Effector memory CD8-positive, alpha-beta T cell (primary cell): ENCODE measurements around the gene HPSE.
"Not testable (repeated sequence)": the region's sequence is repeated elsewhere in the genome, so short reads cannot be mapped to it uniquely, and the experiment has no call there.

Source experiments
- ATAC-seq: fragments of 150-1000 bp; cut with Tn5 transposase; replicated peaks from 2 replicates; pipeline ENCODE4 v1.10.0; 2021; ENCODE audit warnings: mild to moderate bottlenecking, moderate library complexity
- DNase-seq, 3 experiments: peaks; one replicate each; pipeline ENCODE4 v3.0.0; 2021
- H3K27ac Mint-ChIP-seq, 2 donors: one replicate each; pipeline ENCODE4 v1.8.0; 2022; ENCODE audit warnings: mild to moderate bottlenecking in 2 of 2, mixed read lengths in 2 of 2, moderate library complexity in 2 of 2
- H3K27me3 Mint-ChIP-seq, 2 donors: one replicate each; pipeline ENCODE4 v1.8.0; 2022; ENCODE audit warnings: mixed read lengths in 2 of 2
- H3K36me3 Mint-ChIP-seq: one replicate; pipeline ENCODE4 v1.8.0; 2022; ENCODE audit warnings: mild to moderate bottlenecking, moderate library complexity, mixed read lengths; ENCODE audit not compliant: insufficient read depth
- H3K4me1 Mint-ChIP-seq, 2 donors: one replicate each; pipeline ENCODE4 v1.8.0; 2022; ENCODE audit warnings: low read depth in 2 of 2, mixed read lengths in 2 of 2
- H3K4me3 Mint-ChIP-seq, 2 donors: one replicate each; pipeline ENCODE4 v1.8.0; 2022; ENCODE audit warnings: mild to moderate bottlenecking in 2 of 2, mixed read lengths in 2 of 2, moderate library complexity in 2 of 2
- H3K9me3 Mint-ChIP-seq, 2 donors: one replicate each; pipeline ENCODE4 v1.8.0; 2022; ENCODE audit warnings: mixed read lengths in 2 of 2

HPSE gene

DNA sequence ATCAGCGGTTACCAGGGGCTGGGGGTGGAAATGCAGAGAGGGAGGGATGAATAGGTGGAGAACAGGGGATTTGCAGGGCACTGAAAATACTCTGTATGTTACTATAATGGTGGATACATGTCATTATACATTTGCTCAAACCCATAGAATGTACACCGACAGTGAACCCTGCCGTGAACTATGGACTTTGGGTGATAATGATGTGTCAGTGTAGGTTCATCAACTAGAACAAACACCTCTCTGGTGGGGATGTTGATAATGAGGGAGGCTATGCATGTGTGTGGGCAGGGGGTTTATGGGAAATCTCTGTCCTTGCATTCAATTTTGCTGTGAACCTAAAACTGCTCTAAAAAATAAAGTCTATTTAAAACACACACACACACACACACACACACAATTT is 11.5 kb downstream of the HPSE start:
- no peak for ATAC-seq

DNA sequence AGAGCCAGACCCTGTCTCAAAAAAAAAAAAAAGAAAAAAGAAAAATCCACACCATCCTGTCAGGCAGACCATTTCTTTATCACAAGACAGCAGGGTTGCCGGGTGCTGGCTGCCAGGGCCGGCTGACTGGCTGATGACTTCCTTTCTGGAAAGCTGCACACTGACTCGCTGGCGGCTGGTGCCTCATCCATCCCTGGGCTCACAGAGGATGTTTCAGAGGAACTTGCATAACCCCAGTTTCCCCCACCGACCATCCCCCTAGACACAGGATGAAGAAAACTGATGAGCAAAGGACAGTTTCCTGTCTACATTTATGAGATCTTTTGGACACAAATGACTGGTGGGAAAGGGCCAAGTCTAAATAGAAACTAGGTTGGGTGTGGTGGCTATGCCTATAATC is 14.1 kb downstream of the HPSE start:
- no peaks in the 10 kb centered on the region for H3K27me3 Mint-ChIP-seq
- DNase-seq (no peak), ATAC-seq (no peak)
- H3K27ac Mint-ChIP-seq = no peak overlapping the region
- no peaks in the 10 kb centered on the region for H3K9me3 Mint-ChIP-seq
- H3K4me1 Mint-ChIP-seq = no peaks in the 10 kb centered on the region
- no peak overlapping the region for H3K4me3 Mint-ChIP-seq
- peaks cover 28% of the 10 kb centered on the region for H3K36me3 Mint-ChIP-seq

More for the DNA sequence above, 11.5 kb downstream of the HPSE start:
- H3K4me1 Mint-ChIP-seq = no peaks in the 10 kb centered on the region
- no peaks in the 10 kb centered on the region for H3K9me3 Mint-ChIP-seq
- no peak for DNase-seq
- peaks cover 25% of the 10 kb centered on the region for H3K36me3 Mint-ChIP-seq
- H3K27ac Mint-ChIP-seq = no peak overlapping the region
- no peak overlapping the region for H3K4me3 Mint-ChIP-seq
- no peaks in the 10 kb centered on the region for H3K27me3 Mint-ChIP-seq

DNA sequence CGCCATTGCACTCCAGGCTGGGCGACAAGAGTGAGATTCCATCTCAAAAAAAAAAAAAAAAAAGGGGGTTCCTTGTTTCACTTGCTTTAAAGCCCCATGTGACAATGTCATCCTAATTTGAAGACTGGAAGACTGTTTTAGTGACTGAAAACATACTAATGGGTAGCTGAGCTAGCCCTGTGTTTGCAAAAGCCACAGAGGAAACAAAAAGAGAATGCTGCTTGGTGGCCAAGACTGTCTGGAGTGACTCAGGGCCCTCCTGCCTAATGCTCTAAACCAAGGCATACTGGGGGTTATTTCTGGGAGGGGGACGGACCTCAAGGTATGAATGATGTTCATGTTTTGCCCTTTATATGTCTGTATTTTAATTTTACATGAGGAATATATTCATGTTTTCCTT is 16.0 kb downstream of the HPSE start:
- no peaks in the 10 kb centered on the region for H3K27me3 Mint-ChIP-seq
- ATAC-seq = no peak
- no peak overlapping the region for H3K27ac Mint-ChIP-seq
- no peaks in the 10 kb centered on the region for H3K9me3 Mint-ChIP-seq
- DNase-seq = no peak
- H3K36me3 Mint-ChIP-seq = peaks cover 28% of the 10 kb centered on the region
- H3K4me1 Mint-ChIP-seq = no peaks in the 10 kb centered on the region
- no peak overlapping the region for H3K4me3 Mint-ChIP-seq

DNA sequence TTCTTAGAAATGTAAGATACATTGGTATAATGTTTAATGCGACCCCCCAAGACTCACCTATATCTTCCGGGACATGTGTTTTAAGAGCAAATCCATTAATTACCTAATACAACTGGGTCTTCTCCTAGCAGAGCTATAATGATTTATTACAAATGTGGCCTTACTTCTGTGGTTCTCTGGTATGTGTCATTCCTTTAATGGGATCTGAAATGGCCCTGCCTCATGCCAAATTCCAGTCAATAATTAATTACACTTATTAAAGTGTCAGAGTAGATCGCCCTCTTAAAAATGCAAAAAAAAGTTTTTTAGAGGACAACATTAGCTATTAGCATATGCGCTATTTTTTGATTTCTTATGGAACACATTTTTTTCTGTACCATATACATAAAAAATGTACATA is 17.0 kb downstream of the HPSE start:
- no peak for ATAC-seq
- Mint-ChIP-seq H3K9me3 (no peaks in the 10 kb centered on the region), H3K27me3 (no peaks in the 10 kb centered on the region), H3K4me3 (no peak overlapping the region), H3K27ac (no peak overlapping the region), H3K4me1 (no peaks in the 10 kb centered on the region), H3K36me3 (peaks cover 32% of the 10 kb centered on the region)
- DNase-seq = no peak

DNA sequence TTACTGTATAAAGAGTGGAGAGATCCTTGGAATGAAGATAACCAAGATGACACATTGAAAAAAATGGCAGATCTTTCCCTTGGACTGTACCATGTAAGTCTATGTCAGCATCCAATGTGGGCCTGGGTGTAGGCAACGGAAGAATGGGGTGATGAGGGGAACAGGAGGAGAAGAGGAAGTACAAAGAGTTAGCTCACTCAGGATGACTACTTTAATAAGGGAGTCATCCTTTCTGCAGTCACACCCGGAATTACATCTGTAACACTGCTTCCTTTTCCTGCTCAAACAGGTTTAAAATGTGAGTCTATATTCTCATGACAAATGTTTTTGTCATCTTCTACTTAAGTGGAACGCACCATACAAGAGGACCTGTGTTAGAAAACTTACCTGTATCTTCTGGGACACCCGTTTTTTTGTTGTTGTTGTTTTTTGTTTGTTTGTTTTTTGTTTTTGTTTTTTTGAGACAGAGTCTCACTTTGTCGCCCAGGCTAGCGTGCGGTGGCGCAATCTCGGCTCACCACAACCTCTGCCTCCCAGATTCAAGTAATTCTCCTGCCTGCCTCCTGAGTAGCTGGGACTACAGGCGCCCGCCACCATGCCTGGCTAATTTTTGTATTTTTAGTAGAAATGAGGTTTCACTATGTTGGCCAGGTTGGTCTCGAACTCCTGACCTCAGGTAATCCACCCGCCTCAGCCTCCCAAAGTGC is 18.0 kb downstream of the HPSE start:
- H3K4me1 Mint-ChIP-seq = no peaks in the 10 kb centered on the region
- peaks cover 38% of the 10 kb centered on the region for H3K36me3 Mint-ChIP-seq
- no peak for DNase-seq

DNA sequence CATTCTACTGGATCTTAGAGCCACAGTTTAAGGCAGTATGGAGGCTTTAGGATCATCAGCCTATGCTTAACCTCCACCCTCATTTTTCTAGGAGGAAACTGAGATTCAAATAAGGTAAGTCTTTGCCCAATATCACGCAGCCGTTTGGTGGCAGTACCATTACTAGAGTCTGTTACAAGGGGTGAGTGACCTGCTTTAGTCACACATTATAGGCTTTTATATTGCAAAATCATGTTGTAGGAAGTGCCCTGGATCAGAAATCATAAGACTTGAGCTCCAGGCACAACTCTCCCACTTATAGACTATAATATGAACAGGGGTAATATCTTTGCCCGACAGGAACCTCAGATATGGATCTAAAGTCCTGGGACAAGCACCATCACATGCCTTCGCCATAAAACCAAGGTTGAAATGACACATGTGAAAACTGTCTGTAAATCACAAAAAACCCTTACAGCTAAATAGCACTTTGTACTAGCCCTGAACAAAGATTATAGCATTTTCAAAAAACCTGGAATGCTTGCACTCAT is 19.2 kb downstream of the HPSE start:
- Mint-ChIP-seq H3K4me1 (no peaks in the 10 kb centered on the region), H3K27me3 (no peaks in the 10 kb centered on the region), H3K27ac (peak overlapping the region in 1 of 2 donors; percentile 22), H3K4me3 (no peak overlapping the region), H3K36me3 (peaks cover 41% of the 10 kb centered on the region), H3K9me3 (no peaks in the 10 kb centered on the region)
- no peak for DNase-seq
- no peak for ATAC-seq

More for the DNA sequence above, 18.0 kb downstream of the HPSE start:
- H3K27me3 Mint-ChIP-seq = no peaks in the 10 kb centered on the region
- H3K27ac Mint-ChIP-seq = no peak overlapping the region
- ATAC-seq = no peak
- no peaks in the 10 kb centered on the region for H3K9me3 Mint-ChIP-seq
- H3K4me3 Mint-ChIP-seq = no peak overlapping the region

DNA sequence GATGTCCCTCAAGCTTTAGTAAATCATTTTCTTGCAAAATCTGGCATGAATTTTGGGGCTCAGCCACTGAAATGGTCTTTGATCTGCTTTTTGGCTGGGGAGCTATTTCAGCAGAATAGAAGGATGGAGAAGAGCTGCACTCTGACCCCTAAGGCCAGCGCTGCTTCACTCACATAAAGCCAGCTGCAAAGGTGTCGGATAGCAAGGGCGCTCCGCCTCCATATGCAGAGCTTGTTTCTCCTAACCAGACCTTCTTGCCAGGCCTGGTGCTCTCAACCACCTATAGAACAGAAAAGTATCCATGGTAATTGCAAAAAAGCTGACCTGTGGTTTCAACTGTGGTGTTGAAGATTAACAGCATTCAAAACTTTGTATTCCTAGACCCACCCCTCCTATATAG is 26.0 kb downstream of the HPSE start:
- Mint-ChIP-seq H3K4me1 (no peaks in the 10 kb centered on the region), H3K27ac (no peak overlapping the region), H3K9me3 (no peaks in the 10 kb centered on the region), H3K4me3 (no peak overlapping the region), H3K27me3 (no peaks in the 10 kb centered on the region), H3K36me3 (peaks cover 24% of the 10 kb centered on the region)
- ATAC-seq = no peak
- no peak for DNase-seq

DNA sequence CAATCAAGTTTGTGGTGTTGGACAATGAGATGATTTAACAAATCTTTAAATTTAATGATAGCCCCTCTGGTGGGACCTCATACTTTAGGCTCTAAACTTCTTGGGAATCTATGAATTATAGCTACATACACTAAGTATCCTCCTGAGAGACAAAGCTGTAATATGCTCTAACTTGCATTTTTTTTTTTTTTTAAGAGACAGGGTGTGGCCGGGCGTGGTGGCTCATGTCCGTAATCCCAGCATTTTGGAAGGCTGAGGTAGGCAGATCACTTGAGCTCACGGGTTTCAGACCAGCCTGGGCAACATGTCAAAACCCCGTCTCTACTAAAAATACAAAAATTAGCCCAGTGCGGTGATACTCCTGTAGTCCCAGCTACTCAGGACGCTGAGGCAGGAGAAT is 26.7 kb downstream of the HPSE start:
- DNase-seq = no peak
- H3K9me3 Mint-ChIP-seq = no peaks in the 10 kb centered on the region
- peaks cover 22% of the 10 kb centered on the region for H3K36me3 Mint-ChIP-seq
- H3K4me3 Mint-ChIP-seq = no peak overlapping the region
- no peaks in the 10 kb centered on the region for H3K4me1 Mint-ChIP-seq
- no peak for ATAC-seq
- no peak overlapping the region for H3K27ac Mint-ChIP-seq
- no peaks in the 10 kb centered on the region for H3K27me3 Mint-ChIP-seq

DNA sequence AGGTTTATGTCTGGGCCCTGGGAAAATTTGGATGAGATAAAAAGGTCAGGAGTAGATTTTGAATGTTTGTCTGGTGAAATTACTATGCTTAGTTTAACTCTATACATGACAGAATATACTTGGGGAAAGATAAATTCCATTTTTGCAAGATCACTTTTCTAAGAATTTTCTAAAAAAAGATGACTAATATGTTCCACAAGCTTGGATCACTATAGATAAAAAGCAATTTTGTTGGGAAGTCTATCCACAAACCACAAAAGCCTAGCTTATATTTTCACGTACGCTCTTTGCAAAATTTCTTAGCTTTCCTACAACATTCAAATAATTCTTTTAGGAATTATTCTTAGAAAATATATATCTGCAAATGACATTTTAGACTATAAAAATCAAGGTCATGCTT is 29.5 kb downstream of the HPSE start:
- Mint-ChIP-seq H3K27me3 (no peaks in the 10 kb centered on the region), H3K36me3 (peaks cover 2% of the 10 kb centered on the region), H3K4me3 (no peak overlapping the region), H3K4me1 (no peaks in the 10 kb centered on the region), H3K9me3 (no peaks in the 10 kb centered on the region), H3K27ac (no peak overlapping the region)
- no peak for DNase-seq
- ATAC-seq = no peak

DNA sequence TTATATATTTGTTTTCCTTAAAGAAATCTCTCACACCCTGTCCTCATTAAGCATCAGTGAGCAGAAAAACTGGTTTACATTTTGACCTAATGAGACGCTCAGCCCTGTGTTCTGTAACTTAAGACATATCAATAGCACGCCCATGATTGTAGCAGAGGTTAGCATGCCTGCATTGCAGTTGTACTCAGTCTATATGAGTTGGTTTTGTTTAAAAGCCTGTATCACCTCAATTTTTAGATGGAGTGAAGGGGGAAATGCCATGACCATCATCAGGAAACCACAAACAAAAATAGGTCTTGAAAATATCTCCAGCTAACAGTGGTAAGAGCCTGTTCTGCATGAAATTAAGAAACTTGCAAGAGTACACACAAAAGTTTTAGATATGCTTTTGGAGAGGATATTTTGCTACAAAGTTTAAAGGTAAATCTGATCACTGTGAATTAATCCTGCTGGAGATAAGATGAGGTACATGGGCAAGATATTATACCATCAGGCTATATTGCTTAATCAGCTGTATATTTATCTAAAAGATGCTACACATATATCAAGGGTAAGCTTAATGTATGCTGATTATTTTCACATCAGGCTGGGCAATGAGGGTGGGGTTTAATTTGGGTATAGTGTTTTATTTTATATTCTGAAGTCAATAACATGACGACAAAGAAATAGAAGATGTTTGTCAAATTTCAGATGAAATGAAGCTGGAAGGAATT is 36.9 kb downstream of the HPSE start:
- Mint-ChIP-seq H3K4me3 (no peak overlapping the region), H3K9me3 (no peaks in the 10 kb centered on the region), H3K4me1 (peaks cover 7 to 13% of the 10 kb centered on the region in 2 donors), H3K27ac (peak overlapping the region; percentile 72 to 76), H3K27me3 (no peaks in the 10 kb centered on the region), H3K36me3 (peaks cover 7% of the 10 kb centered on the region)
- peak; percentile 89 for ATAC-seq
- DNase-seq = no peak

DNA sequence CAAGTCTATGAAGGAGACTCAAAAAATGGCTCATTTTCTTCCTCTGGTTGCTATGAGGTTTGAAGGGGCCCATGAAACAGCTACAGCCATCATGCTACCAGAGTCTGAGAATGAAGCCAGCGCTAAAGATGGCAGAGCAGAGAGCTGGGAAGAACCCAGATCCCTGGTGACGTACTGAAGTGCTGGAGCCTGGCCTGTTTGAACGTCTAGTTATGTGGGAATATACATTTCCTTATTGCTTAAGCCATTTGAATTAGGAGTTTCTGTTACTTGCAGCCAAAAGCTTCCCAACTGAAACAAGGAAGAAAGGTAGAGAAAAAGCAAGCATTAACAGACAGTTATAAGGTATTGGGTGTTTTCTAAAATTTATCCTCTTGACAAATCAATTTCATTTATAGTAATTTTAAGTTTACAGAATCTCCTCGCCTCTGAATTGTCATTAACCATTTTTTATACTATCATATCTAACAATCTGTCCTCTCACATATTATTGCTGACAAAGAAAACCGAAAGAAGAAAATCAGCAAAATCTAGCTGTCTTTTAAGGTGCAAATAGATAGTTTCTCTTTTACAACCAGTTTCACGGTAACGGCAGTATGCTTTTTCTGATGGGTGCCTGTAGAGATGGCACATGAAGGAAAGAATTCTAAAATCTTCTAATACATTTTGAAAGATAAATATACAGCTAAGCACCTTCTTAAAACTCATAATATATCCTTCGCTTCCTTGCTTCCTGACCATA is 41.2 kb downstream of the HPSE start:
- DNase-seq = no peak
- Mint-ChIP-seq H3K9me3 (no peaks in the 10 kb centered on the region), H3K27ac (peak overlapping the region in 1 of 2 donors; percentile 59), H3K4me1 (peaks cover 7 to 13% of the 10 kb centered on the region in 2 donors), H3K4me3 (peak overlapping the region in 1 of 2 donors; percentile 11), H3K36me3 (peaks cover 7% of the 10 kb centered on the region), H3K27me3 (no peaks in the 10 kb centered on the region)
- no peak for ATAC-seq

DNA sequence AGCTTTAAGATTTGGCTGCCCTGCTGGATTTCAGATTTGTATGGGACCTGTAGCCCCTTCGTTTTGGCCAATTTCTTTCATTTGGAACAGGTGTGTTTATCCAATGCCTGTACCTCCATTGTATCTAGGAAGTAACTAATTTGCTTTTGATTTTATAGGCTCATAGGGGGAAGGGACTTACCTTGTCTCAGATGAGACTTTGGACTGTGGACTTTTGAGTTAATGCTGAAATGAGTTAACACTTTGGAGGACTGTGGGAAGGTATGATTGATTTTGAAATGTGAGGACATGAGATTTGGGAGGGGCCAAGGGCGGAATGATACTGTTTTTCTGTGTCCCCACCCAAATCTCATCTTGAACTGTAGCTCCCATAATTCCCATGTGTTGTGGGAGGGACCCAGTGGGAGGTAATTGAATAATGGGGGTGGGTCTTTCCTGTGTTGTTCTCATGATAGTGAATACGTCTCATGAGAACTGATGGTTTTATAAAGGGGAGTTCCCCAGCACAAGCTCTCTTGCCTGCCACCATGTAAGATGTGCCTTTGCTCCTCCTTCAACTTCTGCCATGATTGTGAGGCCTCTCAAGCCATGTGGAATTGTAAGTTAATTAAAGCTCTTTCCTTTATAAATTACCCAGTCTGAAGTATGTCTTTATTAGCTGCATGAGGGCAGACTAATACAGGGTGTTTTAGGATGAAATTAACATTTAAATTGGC is 44.4 kb downstream of the HPSE start:
- H3K9me3 Mint-ChIP-seq, DNase-seq: not testable (repeated sequence)

DNA sequence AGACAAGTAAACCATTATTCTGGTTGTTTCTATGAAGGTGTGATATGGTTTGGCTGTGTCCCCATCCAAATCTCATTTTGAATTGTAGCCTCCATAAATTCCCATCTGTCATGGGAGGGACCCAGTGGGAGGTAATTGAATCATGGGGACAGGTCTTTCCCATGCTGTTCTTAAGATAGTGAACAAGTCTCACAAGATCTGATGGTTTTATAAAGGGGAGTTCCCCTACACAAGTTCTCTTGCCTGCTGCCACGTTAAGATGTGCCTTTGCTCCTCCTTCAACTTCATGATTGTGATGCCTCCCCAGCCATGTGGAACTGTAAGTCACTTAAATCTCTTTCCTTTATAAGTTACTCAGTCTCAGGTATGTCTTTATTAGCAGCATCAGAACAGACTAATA is 46.3 kb downstream of the HPSE start:
- H3K4me3 Mint-ChIP-seq, DNase-seq, H3K9me3 Mint-ChIP-seq, ATAC-seq, H3K27me3 Mint-ChIP-seq, H3K27ac Mint-ChIP-seq: not testable (repeated sequence)
- H3K4me1 Mint-ChIP-seq = peaks cover 7 to 18% of the 10 kb centered on the region in 2 donors
- H3K36me3 Mint-ChIP-seq = peaks cover 14% of the 10 kb centered on the region

More for the DNA sequence above, 44.4 kb downstream of the HPSE start:
- not testable (repeated sequence) for H3K27ac Mint-ChIP-seq, H3K36me3 Mint-ChIP-seq, ATAC-seq, H3K4me1 Mint-ChIP-seq, H3K4me3 Mint-ChIP-seq, H3K27me3 Mint-ChIP-seq
